Activated CD8-positive, alpha-beta T cell treated with anti-CD3 and anti-CD28 coated beads, Interleukin-2, amount 10 ng/mL, durations not matched to agents 7 days and 5 days (primary cell): Measurements from ENCODE around the gene ZNHIT2. TPM values are rescaled to one million over a fixed set of nuclear protein-coding genes. Genes with fewer than 3 reads are reported as not detected.

Source experiments
- ATAC-seq: fragments of 150-1000 bp; cut with Tn5 transposase; one replicate; pipeline ENCODE4 v1.10.0; 2021; ENCODE audit warnings: moderate library complexity
- CTCF ChIA-PET: fragments of 350-600 bp; sonication (Branson Sonifier 250); formaldehyde crosslinking; loops from one replicate; lab custom pipeline; 2021; ENCODE audit warnings: antibody characterized with exemption; lab: Charles Lee
- POLR2A ChIA-PET: fragments of 350-600 bp; sonication (Branson Sonifier 250); formaldehyde crosslinking; loops from one replicate; lab custom pipeline; 2021; ENCODE audit warnings: antibody characterized with exemption; lab: Charles Lee
- DNase-seq: peaks from one replicate; pipeline ENCODE4 v3.0.0-alpha.2; 2020
- H3K27ac Mint-ChIP-seq: one replicate; pipeline ENCODE4 v1.8.0; 2021; ENCODE audit warnings: mild to moderate bottlenecking, mixed read lengths
- H3K27me3 Mint-ChIP-seq: one replicate; pipeline ENCODE4 v1.8.0; 2021; ENCODE audit warnings: low read depth, mixed read lengths
- H3K36me3 Mint-ChIP-seq: one replicate; pipeline ENCODE4 v1.8.0; 2021; ENCODE audit warnings: low read depth, mixed read lengths
- H3K4me1 Mint-ChIP-seq: one replicate; pipeline ENCODE4 v1.8.0; 2021; ENCODE audit warnings: low read depth, mixed read lengths
- H3K4me3 Mint-ChIP-seq: one replicate; pipeline ENCODE4 v1.8.0; 2021; ENCODE audit warnings: mild to moderate bottlenecking, mixed read lengths
- H3K9me3 Mint-ChIP-seq: one replicate; pipeline ENCODE4 v1.8.0; 2022; ENCODE audit warnings: mixed read lengths; ENCODE audit not compliant: insufficient read depth
- total RNA-seq, 2 experiments: library from RNA; stranded (reverse); gene quantifications; one replicate each; pipeline ENCODE4 v1.2.3, GENCODE V29; 2021

Gene ZNHIT2
- total RNA-seq, 2 experiments from 2014 or later = 11.6 to 12.4 TPM

GRCh38 chr11:65134240-65134951 lies 16.9 kb upstream of the ZNHIT2 start, which contains the start of gene SYVN1:
TSS of gene SYVN1 (minus strand) at chr11:65134519. CDS start at chr11:65133601, 918 bp downstream.
- POLR2A ChIA-PET = interaction anchor here (0.5 to 2.3 kb wide), 26 partner anchors 10 to 441 kb away, joined by 3 to 31 read pairs (median 4); partner anchors contain the start of genes ARL2, CAPN1, FAU and MEN1
- Mint-ChIP-seq H3K36me3 (peaks cover 32% of the 10 kb centered on the region), H3K9me3 (no peaks in the 10 kb centered on the region), H3K27ac (peak within 1 kb of the TSS; percentile 100), H3K27me3 (no peaks in the 10 kb centered on the region), H3K4me3 (peak within 1 kb of the TSS; percentile 99), H3K4me1 (peaks cover 29% of the 10 kb centered on the region)
- peak; percentile 79 for ATAC-seq
- CTCF ChIA-PET = interaction anchor here (0.9 to 2.8 kb wide), 13 partner anchors 12 to 418 kb away, joined by 3 to 19 read pairs (median 5); partner anchors contain the start of genes CAPN1, FAU, MRPL49 and TM7SF2
- DNase-seq = peak; percentile 92

GRCh38 chr11:65133724-65134123 lies 16.2 kb upstream of the ZNHIT2 start:
- peak overlapping the region; percentile 99 for H3K4me3 Mint-ChIP-seq
- peaks cover 32% of the 10 kb centered on the region for H3K36me3 Mint-ChIP-seq
- no peaks in the 10 kb centered on the region for H3K9me3 Mint-ChIP-seq
- no peaks in the 10 kb centered on the region for H3K27me3 Mint-ChIP-seq
- CTCF ChIA-PET = interaction anchor here (0.6 to 1.8 kb wide), 4 partner anchors 11 to 196 kb away, joined by 3 to 5 read pairs (median 4); partner anchors contain the start of genes FAU and MRPL49
- POLR2A ChIA-PET = interaction anchor here (0.5 to 1.9 kb wide), 4 partner anchors 10 to 442 kb away, joined by 3 to 4 read pairs (median 4); partner anchors contain the start of genes FAU and MRPL49
- ATAC-seq (peak; percentile 1), DNase-seq (no peak)
- H3K4me1 Mint-ChIP-seq = peaks cover 29% of the 10 kb centered on the region
- H3K27ac Mint-ChIP-seq = peak overlapping the region; percentile 100

DNA sequence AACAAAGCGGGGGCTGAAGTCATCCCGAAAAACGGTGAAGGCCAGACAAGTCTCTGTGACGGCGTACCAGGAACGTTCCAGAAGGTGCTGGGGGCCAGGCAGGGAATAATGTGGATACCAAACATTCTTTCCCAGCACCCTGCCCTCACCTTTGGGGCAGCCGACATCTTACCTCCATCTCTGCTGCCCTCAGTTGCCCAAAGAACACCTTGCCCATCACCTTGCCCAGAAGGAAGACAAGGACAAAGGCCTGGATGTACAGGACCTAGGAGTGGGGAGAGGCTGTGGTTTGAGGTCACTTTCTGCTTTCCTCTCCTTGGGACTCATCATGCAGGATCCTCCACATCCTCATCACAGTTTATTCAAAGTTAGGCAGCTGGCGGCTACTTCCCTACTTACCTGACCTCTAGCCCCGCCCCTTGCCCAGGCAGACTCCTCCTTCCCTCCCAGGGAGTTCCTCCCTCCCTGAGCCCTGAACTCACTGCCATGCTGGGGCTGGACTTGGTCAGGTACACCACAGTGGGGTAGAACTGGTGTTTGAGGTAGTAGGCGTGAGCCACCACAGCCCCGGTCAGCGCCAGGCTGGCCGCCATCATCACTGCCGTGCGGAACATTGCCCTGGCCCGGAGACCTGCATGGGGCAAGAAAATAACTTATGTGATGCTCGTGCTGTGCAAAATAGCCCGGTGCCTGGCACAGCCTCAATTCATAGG lies 15.6 kb upstream of the ZNHIT2 start:
- peak; percentile 12 for ATAC-seq
- peak overlapping the region; percentile 99 for H3K4me3 Mint-ChIP-seq
- peak; percentile 71 for DNase-seq
- ChIA-PET POLR2A (interaction anchor here (1.0 to 1.4 kb wide), 2 partner anchors 11 to 19 kb away, joined by 3 to 4 read pairs; partner anchors contain the start of genes FAU and MRPL49), CTCF (interaction anchor here (0.6 to 1.8 kb wide), 4 partner anchors 11 to 197 kb away, joined by 3 to 5 read pairs (median 4); partner anchors contain the start of genes FAU and MRPL49)
- H3K36me3 Mint-ChIP-seq = peaks cover 36% of the 10 kb centered on the region
- no peaks in the 10 kb centered on the region for H3K9me3 Mint-ChIP-seq
- peaks cover 29% of the 10 kb centered on the region for H3K4me1 Mint-ChIP-seq
- H3K27ac Mint-ChIP-seq = peak overlapping the region; percentile 100
- no peaks in the 10 kb centered on the region for H3K27me3 Mint-ChIP-seq

- no peaks in the 10 kb centered on the region for H3K9me3 Mint-ChIP-seq
- ChIA-PET CTCF (interaction anchor here (1.8 kb wide), 1 partner anchor 10 kb away, joined by 5 read pairs; the partner anchor contains the start of genes FAU and MRPL49), POLR2A (interaction anchor here (1.4 kb wide), 1 partner anchor 10 kb away, joined by 4 read pairs; the partner anchor contains the start of genes FAU and MRPL49)
- no peaks in the 10 kb centered on the region for H3K27me3 Mint-ChIP-seq
- DNase-seq (no peak), ATAC-seq (no peak)
- H3K27ac Mint-ChIP-seq = peak overlapping the region; percentile 100
- peaks cover 29% of the 10 kb centered on the region for H3K4me1 Mint-ChIP-seq
- H3K4me3 Mint-ChIP-seq = peak overlapping the region; percentile 99
- peaks cover 36% of the 10 kb centered on the region for H3K36me3 Mint-ChIP-seq
Measured at GRCh38 chr11:65132238-65132987, 14.9 kb upstream of the ZNHIT2 start.

DNA sequence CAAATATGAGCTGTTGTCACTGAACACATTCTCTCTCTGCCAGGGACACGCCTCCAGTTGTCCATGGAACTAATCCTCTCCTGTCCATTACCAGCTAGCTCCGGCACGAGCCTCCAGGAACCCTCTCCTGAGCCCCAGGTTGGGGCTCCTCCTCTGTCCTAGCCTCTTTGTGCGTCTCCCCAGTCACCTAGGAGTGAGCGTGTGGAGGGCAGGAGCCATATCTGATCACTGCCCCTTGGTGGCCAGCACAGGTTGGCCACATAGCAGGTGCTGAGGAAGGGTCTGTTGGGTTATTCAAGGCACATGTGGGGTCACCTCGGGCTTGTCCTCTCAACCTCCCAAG lies 14.4 kb upstream of the ZNHIT2 start:
- H3K27ac Mint-ChIP-seq = no peak overlapping the region
- no peak overlapping the region for H3K4me3 Mint-ChIP-seq
- H3K27me3 Mint-ChIP-seq = no peaks in the 10 kb centered on the region
- DNase-seq (no peak), ATAC-seq (no peak)
- no peaks in the 10 kb centered on the region for H3K9me3 Mint-ChIP-seq
- ChIA-PET CTCF (interaction anchor here (1.6 kb wide), 1 partner anchor 14 kb away, joined by 7 read pairs; the partner anchor contains the start of gene ZNHIT2), POLR2A (interaction anchor here (0.8 kb wide), 1 partner anchor 11 kb away, joined by 3 read pairs; no protein-coding TSS in a partner anchor)
- peaks cover 29% of the 10 kb centered on the region for H3K4me1 Mint-ChIP-seq
- peaks cover 40% of the 10 kb centered on the region for H3K36me3 Mint-ChIP-seq

GRCh38 chr11:65131417-65131776 lies 13.9 kb upstream of the ZNHIT2 start:
- no peak for DNase-seq
- Mint-ChIP-seq H3K27me3 (no peaks in the 10 kb centered on the region), H3K9me3 (no peaks in the 10 kb centered on the region), H3K27ac (no peak overlapping the region), H3K4me3 (no peak overlapping the region), H3K4me1 (peaks cover 26% of the 10 kb centered on the region), H3K36me3 (peaks cover 43% of the 10 kb centered on the region)
- CTCF ChIA-PET = interaction anchor here (1.6 kb wide), 1 partner anchor 13 kb away, joined by 7 read pairs; the partner anchor contains the start of gene ZNHIT2
- POLR2A ChIA-PET = interaction anchor here (0.8 to 1.5 kb wide), 2 partner anchors 9 to 11 kb away, joined by 3 to 6 read pairs; partner anchors contain the start of genes FAU and MRPL49
- no peak for ATAC-seq

DNA sequence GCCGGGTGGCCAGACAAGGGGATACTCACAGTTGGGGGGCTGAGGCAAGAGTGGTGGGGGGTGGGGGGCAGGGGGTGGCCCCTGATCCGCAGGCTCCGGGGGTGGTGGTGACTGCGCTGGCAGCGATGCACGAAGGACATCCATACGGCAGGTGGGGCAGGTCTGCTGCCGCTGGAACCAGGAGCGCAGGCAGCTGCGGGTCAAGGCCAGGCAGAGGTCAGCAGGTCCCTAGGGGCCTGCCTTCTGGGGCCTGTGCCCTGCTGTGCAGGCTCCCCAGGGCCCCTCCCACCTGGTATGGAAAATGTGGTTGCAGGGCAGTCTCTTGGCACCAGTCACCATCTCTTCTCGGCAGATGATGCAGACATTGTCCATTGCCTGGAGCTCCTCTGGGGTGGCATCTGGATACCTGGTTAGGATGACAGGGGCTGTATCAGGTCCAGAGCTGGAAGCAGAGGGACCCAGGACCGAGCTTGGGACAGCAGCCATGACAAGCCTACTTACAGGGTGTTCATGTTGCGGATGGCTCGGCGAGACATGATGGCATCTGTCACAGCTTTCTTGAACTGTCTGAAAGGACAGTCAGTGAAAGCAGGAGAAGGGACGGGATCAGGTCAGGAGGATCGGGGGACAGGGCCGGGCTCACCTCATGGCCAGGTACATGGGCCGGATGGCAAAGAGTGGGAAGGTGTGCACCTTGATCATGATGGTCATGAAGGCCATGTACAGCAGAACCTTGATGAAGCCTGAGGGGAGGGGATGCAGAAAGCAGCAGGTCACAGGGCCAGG lies 13.3 kb upstream of the ZNHIT2 start:
- POLR2A ChIA-PET = interaction anchor here (0.8 to 1.5 kb wide), 2 partner anchors 9 to 10 kb away, joined by 3 to 6 read pairs; partner anchors contain the start of genes FAU and MRPL49

GRCh38 chr11:65129649-65130441 lies 12.3 kb upstream of the ZNHIT2 start:
- Mint-ChIP-seq H3K4me1 (peaks cover 19% of the 10 kb centered on the region), H3K4me3 (no peak overlapping the region), H3K27me3 (no peaks in the 10 kb centered on the region), H3K27ac (no peak overlapping the region), H3K9me3 (no peaks in the 10 kb centered on the region), H3K36me3 (peaks cover 52% of the 10 kb centered on the region)
- ChIA-PET CTCF (interaction anchor here (1.3 to 1.7 kb wide), 2 partner anchors 12 to 20 kb away, joined by 5 to 7 read pairs; partner anchors contain the start of gene ZNHIT2), POLR2A (interaction anchor here (1.5 kb wide), 1 partner anchor 8 kb away, joined by 6 read pairs; the partner anchor contains the start of genes FAU and MRPL49)
- ATAC-seq = no peak
- no peak for DNase-seq

More for the DNA sequence above, 13.3 kb upstream of the ZNHIT2 start:
- ATAC-seq (no peak), DNase-seq (no peak)
- no peaks in the 10 kb centered on the region for H3K9me3 Mint-ChIP-seq
- no peaks in the 10 kb centered on the region for H3K27me3 Mint-ChIP-seq
- no peak overlapping the region for H3K27ac Mint-ChIP-seq
- H3K4me1 Mint-ChIP-seq = peaks cover 20% of the 10 kb centered on the region
- no peak overlapping the region for H3K4me3 Mint-ChIP-seq
- CTCF ChIA-PET = interaction anchor here (1.6 kb wide), 1 partner anchor 13 kb away, joined by 7 read pairs; the partner anchor contains the start of gene ZNHIT2
- peaks cover 48% of the 10 kb centered on the region for H3K36me3 Mint-ChIP-seq

DNA sequence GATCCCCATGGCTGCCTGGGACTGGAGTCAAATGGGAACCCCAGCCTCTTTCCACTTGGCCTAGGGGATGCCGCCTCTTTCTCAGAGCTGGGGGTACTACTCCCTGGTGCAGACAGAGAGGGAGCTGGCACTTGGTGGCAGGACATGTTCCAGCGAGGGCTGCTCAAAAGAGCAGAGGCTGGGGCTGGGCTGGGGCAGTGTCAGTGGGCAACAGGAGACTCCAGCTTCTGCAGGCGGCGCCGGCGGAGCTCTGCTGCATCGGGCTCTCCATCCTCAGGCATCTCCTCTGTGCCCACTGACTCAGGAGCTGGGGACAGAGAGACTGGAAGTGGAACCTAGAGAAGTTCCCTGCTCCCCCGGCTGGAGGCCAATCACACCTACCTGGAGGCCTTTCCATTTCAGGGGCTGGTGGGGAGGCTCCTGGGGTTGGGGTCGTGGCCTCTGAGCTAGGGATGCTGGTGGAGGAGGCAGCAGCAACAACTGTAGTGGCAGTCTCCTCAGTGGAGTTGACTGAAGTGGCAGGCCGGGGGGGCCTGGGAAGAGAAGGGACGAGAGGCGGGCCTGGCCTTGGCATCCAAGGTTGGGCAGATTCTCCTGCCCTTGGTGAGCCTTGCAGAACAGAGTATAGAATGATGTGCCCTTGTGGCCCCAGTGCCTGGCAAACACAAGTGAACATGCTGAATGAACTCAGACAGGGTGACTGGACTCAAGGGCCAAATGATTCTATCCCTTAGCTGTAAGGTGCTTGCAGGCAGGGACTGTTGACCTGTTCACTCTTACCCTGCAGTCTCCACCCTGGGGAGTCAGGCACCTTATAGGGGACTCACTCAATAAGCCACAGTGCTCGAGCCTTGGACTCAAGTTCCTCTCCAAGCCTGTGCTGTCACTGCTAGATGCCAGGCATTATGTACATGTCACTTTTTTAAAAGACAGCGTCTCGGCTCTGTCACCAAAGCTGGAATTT lies 11.0 kb upstream of the ZNHIT2 start:
- H3K27ac Mint-ChIP-seq = no peak overlapping the region
- ChIA-PET CTCF (interaction anchor here (1.7 kb wide), 1 partner anchor 18 kb away, joined by 7 read pairs; no protein-coding TSS in a partner anchor), POLR2A (interaction anchor here (0.5 to 2.0 kb wide), 2 partner anchors 11 to 1808 kb away, joined by 3 to 5 read pairs; partner anchors contain the start of gene ZNHIT2)
- no peaks in the 10 kb centered on the region for H3K27me3 Mint-ChIP-seq
- H3K4me3 Mint-ChIP-seq = no peak overlapping the region
- ATAC-seq = no peak
- H3K9me3 Mint-ChIP-seq = no peaks in the 10 kb centered on the region
- H3K36me3 Mint-ChIP-seq = peaks cover 56% of the 10 kb centered on the region
- DNase-seq = no peak
- peaks cover 24% of the 10 kb centered on the region for H3K4me1 Mint-ChIP-seq
